ENCODE data around the gene KIAA1217.

The KIAA1217 gene

DNA sequence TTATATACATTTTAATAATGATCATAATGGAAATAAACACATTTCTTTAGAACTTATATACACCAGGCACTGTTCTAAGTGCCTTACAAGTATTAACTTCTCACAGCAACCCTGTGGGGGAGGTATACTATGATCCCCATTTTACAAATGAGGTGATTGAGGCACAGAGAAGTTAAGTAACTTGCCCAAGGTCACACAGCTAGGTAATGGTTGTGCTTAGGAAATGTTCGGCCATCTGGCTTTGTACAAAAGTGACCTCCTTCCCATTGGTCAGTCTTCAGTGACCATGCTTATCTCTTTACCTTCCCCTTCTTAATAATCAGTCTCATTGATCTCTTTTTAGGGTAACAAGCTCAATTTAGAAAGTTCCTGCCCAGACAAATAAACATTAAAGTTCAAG lies 158.8 kb downstream of the KIAA1217 start:
- H3K9me2 ChIP-seq (replicated peaks; ENCODE audit: insufficient read depth, low read length), result no peaks in the 10 kb centered on the region
- H3K27ac ChIP-seq (ENCODE audit: low read depth, low read length), result no peak overlapping the region
- H3K27me3 ChIP-seq (ENCODE audit: low read length), result no peaks in the 10 kb centered on the region
- H4K20me1 ChIP-seq (ENCODE audit: low read depth, low read length), result no peaks in the 10 kb centered on the region
- H2AFZ ChIP-seq (ENCODE audit: low read depth, low read length, severe bottlenecking), result no peak overlapping the region
- no peaks in the 10 kb centered on the region for H3K36me3 ChIP-seq (ENCODE audit: low read length)
- no peaks in the 10 kb centered on the region for H3F3A ChIP-seq (ENCODE audit: insufficient read depth)
- H3K4me3 ChIP-seq (ENCODE audit: insufficient read depth, low read length, poor library complexity, severe bottlenecking), result no peak overlapping the region
- H3K4me2 ChIP-seq (ENCODE audit: low read depth, low read length, poor library complexity, severe bottlenecking), result no peak overlapping the region
- H3K9me3 ChIP-seq (ENCODE audit: insufficient read depth, low read length), result peaks cover 6% of the 10 kb centered on the region; the same call in 1 of the 2 replicates
- TF ChIP-seq EZH2phosphoT487 (conservative IDR thresholded peaks at IDR 0.05; ENCODE audit: low read length) (no peak), CTCF (IDR thresholded peaks at IDR 0.05; ENCODE audit: insufficient read depth, low read length, poor library complexity, severe bottlenecking) (no peak)
- H3K9ac ChIP-seq (ENCODE audit: low read length), result no peak overlapping the region
- H3K79me2 ChIP-seq (ENCODE audit: insufficient read depth, low read length), result no peaks in the 10 kb centered on the region

DNA sequence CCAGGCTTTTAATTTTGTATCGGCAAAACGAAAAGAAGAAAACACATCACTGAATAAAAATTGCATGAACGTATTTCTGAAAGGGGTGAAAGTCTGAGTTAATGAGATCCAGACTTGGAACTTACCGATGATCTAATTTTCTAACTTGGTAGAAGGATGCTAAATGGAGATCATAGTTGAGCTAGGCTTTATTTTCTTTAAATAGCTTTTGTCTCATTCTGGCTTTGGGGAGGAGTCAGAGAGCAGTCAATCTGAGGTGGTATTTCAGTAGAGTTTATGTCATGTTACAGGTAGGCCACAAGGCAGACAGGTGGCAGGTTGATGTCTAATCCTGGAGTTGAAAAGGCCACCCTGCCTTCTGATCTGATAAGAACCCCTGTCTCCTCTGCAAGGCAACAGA lies 161.9 kb downstream of the KIAA1217 start:
- no peak overlapping the region for H3K27ac ChIP-seq (ENCODE audit: low read depth, low read length)
- H4K20me1 ChIP-seq (ENCODE audit: low read depth, low read length), result no peaks in the 10 kb centered on the region
- no peak overlapping the region for H3K4me3 ChIP-seq (ENCODE audit: insufficient read depth, low read length, poor library complexity, severe bottlenecking)
- no peak for TF ChIP-seq CTCF (IDR thresholded peaks at IDR 0.05; ENCODE audit: insufficient read depth, low read length, poor library complexity, severe bottlenecking)
- no peak overlapping the region for H2AFZ ChIP-seq (ENCODE audit: low read depth, low read length, severe bottlenecking)
- H3K36me3 ChIP-seq (ENCODE audit: low read length), result no peaks in the 10 kb centered on the region
- H3F3A ChIP-seq (ENCODE audit: insufficient read depth), result no peaks in the 10 kb centered on the region
- H3K4me2 ChIP-seq (ENCODE audit: low read depth, low read length, poor library complexity, severe bottlenecking), result no peak overlapping the region
- no peaks in the 10 kb centered on the region for H3K9me2 ChIP-seq (replicated peaks; ENCODE audit: insufficient read depth, low read length)
- no peaks in the 10 kb centered on the region for H3K79me2 ChIP-seq (ENCODE audit: insufficient read depth, low read length)
- H3K9ac ChIP-seq (ENCODE audit: low read length), result no peak overlapping the region
- peaks cover 6% of the 10 kb centered on the region; the same call in 1 of the 2 replicates for H3K9me3 ChIP-seq (ENCODE audit: insufficient read depth, low read length)
- H3K27me3 ChIP-seq (ENCODE audit: low read length), result no peaks in the 10 kb centered on the region

DNA sequence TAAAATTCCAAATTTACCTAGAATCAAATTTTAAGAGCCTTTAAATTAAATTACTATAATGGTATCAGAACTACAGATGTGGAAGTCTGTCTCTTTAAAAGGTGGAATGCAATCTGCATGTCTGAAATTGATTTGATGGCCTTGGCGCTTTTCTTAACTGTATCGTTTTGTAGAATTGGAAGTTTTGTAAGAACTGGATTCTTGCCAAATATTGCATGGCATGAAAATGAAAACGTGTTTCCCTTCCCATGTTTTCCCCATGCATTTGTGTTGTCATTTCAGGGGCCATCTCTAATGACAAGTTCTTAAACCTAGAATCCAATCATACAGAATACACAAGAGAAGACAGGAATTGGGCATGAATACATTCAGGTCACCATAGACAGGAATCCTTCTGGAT lies 162.5 kb downstream of the KIAA1217 start:
- Histone ChIP-seq H3K9me3 (ENCODE audit: insufficient read depth, low read length) (peaks cover 6% of the 10 kb centered on the region; the same call in 1 of the 2 replicates), H4K20me1 (ENCODE audit: low read depth, low read length) (no peaks in the 10 kb centered on the region)

More for the DNA sequence above, 162.5 kb downstream of the KIAA1217 start:
- no peaks in the 10 kb centered on the region for H3F3A ChIP-seq (ENCODE audit: insufficient read depth)
- H3K79me2 ChIP-seq (ENCODE audit: insufficient read depth, low read length), result no peaks in the 10 kb centered on the region
- TF ChIP-seq CTCF (IDR thresholded peaks at IDR 0.05; ENCODE audit: insufficient read depth, low read length, poor library complexity, severe bottlenecking) (no peak), EZH2phosphoT487 (conservative IDR thresholded peaks at IDR 0.05; ENCODE audit: low read length) (no peak)
- H3K27me3 ChIP-seq (ENCODE audit: low read length), result no peaks in the 10 kb centered on the region
- no peak overlapping the region for H3K4me2 ChIP-seq (ENCODE audit: low read depth, low read length, poor library complexity, severe bottlenecking)
- no peak overlapping the region for H3K4me3 ChIP-seq (ENCODE audit: insufficient read depth, low read length, poor library complexity, severe bottlenecking)
- no peak overlapping the region for H2AFZ ChIP-seq (ENCODE audit: low read depth, low read length, severe bottlenecking)
- no peak overlapping the region for H3K27ac ChIP-seq (ENCODE audit: low read depth, low read length)
- H3K9me2 ChIP-seq (replicated peaks; ENCODE audit: insufficient read depth, low read length), result no peaks in the 10 kb centered on the region
- H3K9ac ChIP-seq (ENCODE audit: low read length), result no peak overlapping the region
- H3K36me3 ChIP-seq (ENCODE audit: low read length), result no peaks in the 10 kb centered on the region
